HepG2 (cell line): ENCODE data around the gene NT5DC1. TPM values are rescaled to one million over a fixed set of nuclear protein-coding genes. Genes with fewer than 3 reads are reported as not detected.

ENCODE experiments used
- ATAC-seq: fragments of 200-7000 bp; cut with Tn5 transposase; 3 replicates; pipeline ENCODE4 v1.9.1; 2020; ENCODE audit warnings: mild to moderate bottlenecking, moderate library complexity
- BruUV-seq: library from RNA; stranded (reverse); fragments of 400-500 nt; replicated peaks from 2 replicates; lab custom pipeline; 2021; lab: Mats Ljungman, UMichigan
- CTCF ChIA-PET: fragments of 300-600 bp; formaldehyde crosslinking; extraction: SDS; loops from one replicate; lab custom pipeline; 2021; ENCODE audit warnings: low total read pairs, inconsistent platforms, low intra/inter-chr PET ratio; lab: Yijun Ruan, JAX
- POLR2A ChIA-PET: fragments of 350-600 bp; sonication (Branson Sonifier 250); formaldehyde crosslinking; loops from one replicate; lab custom pipeline; 2020; ENCODE audit warnings: antibody characterized with exemption, inconsistent platforms; lab: Yijun Ruan, JAX
- DNase-seq: peaks from one replicate; pipeline ENCODE4 v3.0.0-alpha.2; 2015; ENCODE audit warnings: low spot score
- FAIRE-seq: peaks from 3 replicates; lab custom pipeline; 2011; peaks lifted over from hg19 to GRCh38; lab: Jason Lieb, UNC
- H2AFZ ChIP-seq: one replicate; pipeline ENCODE4 v1.6.1; 2011; ENCODE audit warnings: low read length, inconsistent platforms
- H3K27ac ChIP-seq: fragments of 300-600 bp; 3 replicates; pipeline ENCODE4 v1.8.0; 2011; ENCODE audit warnings: mixed run types, mild to moderate bottlenecking, mixed read lengths, low read length, inconsistent platforms; ENCODE audit not compliant: insufficient read depth; ENCODE audit errors: extremely low read length
- H3K27me3 ChIP-seq, 2 experiments: fragments of 200-600 bp in 1 of 2; 2 replicates in 1 of 2; 3 replicates in 1 of 2; pipeline versions ENCODE4 v1.6.0 to v1.8.0; 2011; ENCODE audit warnings: low read length in 2 of 2, mild to moderate bottlenecking in 2 of 2, moderate library complexity in 2 of 2, inconsistent platforms in 1 of 2; ENCODE audit not compliant: insufficient read depth in 2 of 2, control insufficient read depth in 1 of 2
- H3K36me3 ChIP-seq, 2 experiments: fragments of 200-600 bp in 1 of 2; replicated peaks in 1 of 2; 2 replicates in 1 of 2; 3 replicates in 1 of 2; pipeline versions ENCODE4 v1.5.1 to v1.8.0; 2011; ENCODE audit warnings: low read length in 2 of 2, inconsistent platforms in 1 of 2; ENCODE audit not compliant: insufficient read depth in 2 of 2, control insufficient read depth in 1 of 2
- H3K4me1 ChIP-seq: 2 replicates; pipeline ENCODE4 v1.5.1; 2012; ENCODE audit warnings: low read length, inconsistent platforms; ENCODE audit not compliant: insufficient read depth
- H3K4me2 ChIP-seq: 2 replicates; pipeline ENCODE4 v1.6.0; 2011; ENCODE audit warnings: low read depth, low read length, inconsistent platforms
- H3K4me3 ChIP-seq, 3 experiments: fragments of 200-600 bp in 1 of 3; sonication (generic), shearing (Covaris generic) in 1 of 3; replicated peaks in 1 of 3; 2 replicates each; pipeline ENCODE4 v1.5.1; 2011 to 2016; ENCODE audit warnings: low read length in 3 of 3, inconsistent platforms in 2 of 3, low read depth in 2 of 3, mild to moderate bottlenecking in 2 of 3, control low read depth in 1 of 3, mixed read lengths in 1 of 3; ENCODE audit not compliant: insufficient read depth in 1 of 3
- H3K79me2 ChIP-seq: one replicate; pipeline ENCODE4 v1.6.1; 2011; ENCODE audit warnings: low read length, inconsistent platforms; ENCODE audit not compliant: insufficient read depth
- H3K9ac ChIP-seq: 2 replicates; pipeline ENCODE4 v1.6.0; 2011; ENCODE audit warnings: mild to moderate bottlenecking, low read depth, low read length, inconsistent platforms; ENCODE audit not compliant: insufficient read depth
- H3K9me3 ChIP-seq: 2 replicates; pipeline ENCODE4 v1.5.1; 2012; ENCODE audit warnings: mild to moderate bottlenecking, low read length
- H4K20me1 ChIP-seq: 2 replicates; pipeline ENCODE4 v1.6.0; 2011; ENCODE audit warnings: inconsistent platforms, mild to moderate bottlenecking, low read length, moderate library complexity; ENCODE audit not compliant: insufficient read depth
- DPF2 ChIP-seq: sonication (generic); formaldehyde crosslinking; IDR thresholded peaks from 2 replicates; pipeline ENCODE4 v1.4.0; 2020; ENCODE audit warnings: mild to moderate bottlenecking, low read depth, missing genetic modification reagents, borderline replicate concordance
- JUND ChIP-seq: sonication (generic); formaldehyde crosslinking; IDR thresholded peaks from 2 replicates; pipeline ENCODE4 v1.8.0; 2022; ENCODE audit warnings: mild to moderate bottlenecking, missing genetic modification reagents
- MAFF ChIP-seq: IDR thresholded peaks from 2 replicates; pipeline ENCODE4 v1.6.1; 2011; ENCODE audit warnings: low read depth, low read length, improper control_type of control experiment
- MAFK ChIP-seq, 2 experiments: IDR thresholded peaks in 1 of 2; conservative IDR thresholded peaks in 1 of 2; 2 replicates each; pipeline ENCODE4 v1.6.1; 2011; ENCODE audit warnings: improper control_type of control experiment in 2 of 2, low read length in 2 of 2
- MZF1 ChIP-seq: sonication (generic); formaldehyde crosslinking; IDR thresholded peaks from 2 replicates; pipeline ENCODE4 v1.8.1; 2023; ENCODE audit warnings: mild to moderate bottlenecking, missing genetic modification reagents, borderline replicate concordance
- PCBP2 ChIP-seq: fragments of 200-400 bp; formaldehyde crosslinking; optimal IDR thresholded peaks from 2 replicates; pipeline ENCODE3; 2018; ENCODE audit warnings: low read length, low read depth; ENCODE audit not compliant: poor library complexity, severe bottlenecking
- RARG ChIP-seq: sonication (generic); formaldehyde crosslinking; IDR thresholded peaks from 2 replicates; pipeline ENCODE4 v1.4.0; 2020; ENCODE audit warnings: low read depth, mild to moderate bottlenecking, missing genetic modification reagents
- ZNF34 ChIP-seq: sonication (generic); formaldehyde crosslinking; IDR thresholded peaks from 2 replicates; pipeline ENCODE4 v1.4.0; 2020; ENCODE audit warnings: mild to moderate bottlenecking, missing genetic modification reagents, borderline replicate concordance
- ZNF451 ChIP-seq: sonication (generic); formaldehyde crosslinking; IDR thresholded peaks from 2 replicates; pipeline ENCODE4 v1.5.0; 2020; ENCODE audit warnings: mild to moderate bottlenecking, missing genetic modification reagents
- ZNF562 ChIP-seq: sonication (generic); formaldehyde crosslinking; IDR thresholded peaks from 2 replicates; pipeline ENCODE4 v1.8.0; 2022; ENCODE audit warnings: missing genetic modification reagents, borderline replicate concordance
- ZNF569 ChIP-seq: sonication (generic); formaldehyde crosslinking; IDR thresholded peaks from 2 replicates; pipeline ENCODE4 v1.5.0; 2020; ENCODE audit warnings: mild to moderate bottlenecking, missing genetic modification reagents, moderate library complexity, borderline replicate concordance
- ZNF598 ChIP-seq: sonication (generic); formaldehyde crosslinking; IDR thresholded peaks from 2 replicates; pipeline ENCODE4 v1.5.1; 2020; ENCODE audit warnings: mild to moderate bottlenecking, missing genetic modification reagents, borderline replicate concordance
- ZNF749 ChIP-seq: sonication (generic); formaldehyde crosslinking; IDR thresholded peaks from 2 replicates; pipeline ENCODE4 v1.8.0; 2022; ENCODE audit warnings: mild to moderate bottlenecking, missing genetic modification reagents, moderate library complexity, borderline replicate concordance
- ZNF777 ChIP-seq: sonication (generic); formaldehyde crosslinking; IDR thresholded peaks from 2 replicates; pipeline ENCODE4 v1.4.0; 2020; ENCODE audit warnings: missing genetic modification reagents
- ZSCAN21 ChIP-seq: sonication (generic); formaldehyde crosslinking; IDR thresholded peaks from 2 replicates; pipeline ENCODE4 v1.8.0; 2022; ENCODE audit warnings: mild to moderate bottlenecking, missing genetic modification reagents, moderate library complexity, borderline replicate concordance
- WGBS: methylation state at CpG from one replicate; pipeline ENCODE4 v1.1.6; 2017; ENCODE audit warnings: low lambda C conversion rate; 5-methylcytosine and 5-hydroxymethylcytosine counted together
- in situ Hi-C: cut with HindIII; loops from 2 replicates; pipeline ENCODE4 v1.10.0; 2017; ENCODE audit warnings: low pct_unique_long_range_greater_than_20kb; ENCODE audit not compliant: extremely low pct_ligation_motif_present
- intact Hi-C: fragments of 100-400 bp; cut with micrococcal nuclease; formaldehyde crosslinking; loops from one replicate; pipeline ENCODE4 v1.10.0; 2022; ENCODE audit not compliant: unreplicated experiment
- polyA plus RNA-seq, 8 experiments: library from polyadenylated mRNA; depleted of rRNA in 3 of 8; stranded (reverse) in 7 of 8; unstranded in 1 of 8; fragments of >200 nt; fragmentation: Illumina TruSeq in 4 of 8; extraction: Trizol in 4 of 8; gene quantifications; 2 replicates each; pipeline versions ENCODE4 v1.2.1 to v1.2.3, GENCODE V29; 2011 to 2016; ENCODE audit warnings: low read depth in 4 of 8, missing spikeins in 1 of 8, mixed read lengths in 1 of 8; ENCODE audit not compliant: insufficient read depth in 1 of 8
- total RNA-seq, 5 experiments: library from RNA; depleted of rRNA; stranded (reverse); fragments of >200 nt; fragmentation: Illumina TruSeq; extraction: Trizol; gene quantifications; 2 replicates each; pipeline ENCODE4 v1.2.3, GENCODE V29; 2016; ENCODE audit warnings: low read depth in 1 of 5
- TF ChIP-seq, protein P1 (sequence below): sonication (generic); formaldehyde crosslinking; IDR thresholded peaks from 2 replicates; pipeline ENCODE4 v1.9.0; 2021; ENCODE audit warnings: missing genetic modification reagents, borderline replicate concordance
- TF ChIP-seq, protein P2 (sequence below), 2 experiments: sonication (generic) in 1 of 2; formaldehyde crosslinking in 1 of 2; IDR thresholded peaks; 2 replicates each; pipeline versions ENCODE4 v1.4.0 to v1.6.1; 2016 to 2020; ENCODE audit warnings: borderline replicate concordance in 1 of 2, low read depth in 1 of 2, mild to moderate bottlenecking in 1 of 2, missing genetic modification reagents in 1 of 2

The NT5DC1 gene
- total and polyA plus RNA-seq, 2 of the 13 experiments (the other 11 are each of a cell fraction or from before 2014, with no cell fraction given) = 27.0 to 56.1 TPM

GRCh38 chr6:116078522-116078921, 22.1 kb upstream of the NT5DC1 start (continued):
- TF ChIP-seq ZNF749 = no peak
- TF ChIP-seq PCBP2 = no peak

DNA sequence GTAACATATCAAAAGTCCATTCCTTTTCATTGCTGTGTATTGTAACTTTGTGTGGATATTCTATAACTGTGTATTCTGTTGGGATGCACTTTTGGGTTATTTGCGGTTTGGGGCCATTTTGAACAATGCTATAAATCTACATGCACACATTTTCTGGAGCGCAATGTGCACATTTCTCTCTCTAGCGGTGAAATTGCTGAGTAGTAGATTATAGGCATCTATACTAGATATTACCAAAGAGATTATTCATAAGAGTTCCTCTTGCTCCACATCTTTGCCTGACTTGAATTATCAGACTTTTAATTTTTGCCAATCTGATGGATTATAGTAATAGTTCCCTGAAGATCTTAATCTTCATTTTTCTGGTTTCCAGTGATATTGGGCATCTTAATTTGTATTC, 21.7 kb upstream of the NT5DC1 start:
- Histone ChIP-seq H3K9ac (no peak overlapping the region), H3K4me3 (no peak overlapping the region), H3K79me2 (no peaks in the 10 kb centered on the region), H3K27me3 (no peaks in the 10 kb centered on the region), H2AFZ (no peak overlapping the region), H3K9me3 (no peaks in the 10 kb centered on the region), H3K36me3 (no peaks in the 10 kb centered on the region), H3K27ac (no peak overlapping the region), H3K4me2 (no peak overlapping the region), H3K4me1 (peaks cover 32% of the 10 kb centered on the region), H4K20me1 (no peaks in the 10 kb centered on the region)
- POLR2A ChIA-PET = no interaction called here
- BruUV-seq = no TSS peak
- DNase-seq = no peak
- TF ChIP-seq ZNF562 (CRISPR knock-in tag) (no peak), MZF1 (CRISPR knock-in tag) (no peak), MAFK (conservative IDR thresholded peaks at IDR 0.05 in 1 of 2, IDR thresholded peaks at IDR 0.05 in 1 of 2; ENCODE audit: low read length in 2 of 2) (peak; percentile 60 to 75), ZSCAN21 (CRISPR knock-in tag) (no peak), RARG (CRISPR knock-in tag) (no peak), JUND (CRISPR knock-in tag) (no peak), DPF2 (CRISPR knock-in tag) (no peak), ZNF569 (CRISPR knock-in tag) (no peak), MAFF (peak; percentile 42), ZNF34 (CRISPR knock-in tag) (no peak), ZNF777 (no peak), ZNF598 (CRISPR knock-in tag) (no peak), ZNF451 (CRISPR knock-in tag) (no peak)
- TF ChIP-seq, protein P1, sequence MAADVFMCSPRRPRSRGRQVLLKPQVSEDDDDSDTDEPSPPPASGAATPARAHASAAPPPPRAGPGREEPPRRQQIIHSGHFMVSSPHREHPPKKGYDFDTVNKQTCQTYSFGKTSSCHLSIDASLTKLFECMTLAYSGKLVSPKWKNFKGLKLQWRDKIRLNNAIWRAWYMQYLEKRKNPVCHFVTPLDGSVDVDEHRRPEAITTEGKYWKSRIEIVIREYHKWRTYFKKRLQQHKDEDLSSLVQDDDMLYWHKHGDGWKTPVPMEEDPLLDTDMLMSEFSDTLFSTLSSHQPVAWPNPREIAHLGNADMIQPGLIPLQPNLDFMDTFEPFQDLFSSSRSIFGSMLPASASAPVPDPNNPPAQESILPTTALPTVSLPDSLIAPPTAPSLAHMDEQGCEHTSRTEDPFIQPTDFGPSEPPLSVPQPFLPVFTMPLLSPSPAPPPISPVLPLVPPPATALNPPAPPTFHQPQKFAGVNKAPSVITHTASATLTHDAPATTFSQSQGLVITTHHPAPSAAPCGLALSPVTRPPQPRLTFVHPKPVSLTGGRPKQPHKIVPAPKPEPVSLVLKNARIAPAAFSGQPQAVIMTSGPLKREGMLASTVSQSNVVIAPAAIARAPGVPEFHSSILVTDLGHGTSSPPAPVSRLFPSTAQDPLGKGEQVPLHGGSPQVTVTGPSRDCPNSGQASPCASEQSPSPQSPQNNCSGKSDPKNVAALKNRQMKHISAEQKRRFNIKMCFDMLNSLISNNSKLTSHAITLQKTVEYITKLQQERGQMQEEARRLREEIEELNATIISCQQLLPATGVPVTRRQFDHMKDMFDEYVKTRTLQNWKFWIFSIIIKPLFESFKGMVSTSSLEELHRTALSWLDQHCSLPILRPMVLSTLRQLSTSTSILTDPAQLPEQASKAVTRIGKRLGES (CRISPR knock-in tag) = no peak
- TF ChIP-seq, protein P2, sequence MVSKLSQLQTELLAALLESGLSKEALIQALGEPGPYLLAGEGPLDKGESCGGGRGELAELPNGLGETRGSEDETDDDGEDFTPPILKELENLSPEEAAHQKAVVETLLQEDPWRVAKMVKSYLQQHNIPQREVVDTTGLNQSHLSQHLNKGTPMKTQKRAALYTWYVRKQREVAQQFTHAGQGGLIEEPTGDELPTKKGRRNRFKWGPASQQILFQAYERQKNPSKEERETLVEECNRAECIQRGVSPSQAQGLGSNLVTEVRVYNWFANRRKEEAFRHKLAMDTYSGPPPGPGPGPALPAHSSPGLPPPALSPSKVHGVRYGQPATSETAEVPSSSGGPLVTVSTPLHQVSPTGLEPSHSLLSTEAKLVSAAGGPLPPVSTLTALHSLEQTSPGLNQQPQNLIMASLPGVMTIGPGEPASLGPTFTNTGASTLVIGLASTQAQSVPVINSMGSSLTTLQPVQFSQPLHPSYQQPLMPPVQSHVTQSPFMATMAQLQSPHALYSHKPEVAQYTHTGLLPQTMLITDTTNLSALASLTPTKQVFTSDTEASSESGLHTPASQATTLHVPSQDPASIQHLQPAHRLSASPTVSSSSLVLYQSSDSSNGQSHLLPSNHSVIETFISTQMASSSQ (IDR thresholded peaks at IDR 0.05; ENCODE audit: low read depth) = no peak
- TF ChIP-seq, protein P2 (CRISPR knock-in tag; IDR thresholded peaks at IDR 0.05; ENCODE audit: borderline replicate concordance) = no peak
- intact Hi-C loops (no loop called here), in situ Hi-C loops (no loop called here)
- no peak for ATAC-seq
- FAIRE-seq = no peak
- CTCF ChIA-PET = no interaction called here
- WGBS = 98% methylated on average over 3 of the region's 3 CpGs
